Measurements from ENCODE around the gene LRWD1.
"Not testable (repeated sequence)": the region's sequence is repeated elsewhere in the genome, so short reads cannot be mapped to it uniquely, and the experiment has no call there.

The LRWD1 gene

DNA sequence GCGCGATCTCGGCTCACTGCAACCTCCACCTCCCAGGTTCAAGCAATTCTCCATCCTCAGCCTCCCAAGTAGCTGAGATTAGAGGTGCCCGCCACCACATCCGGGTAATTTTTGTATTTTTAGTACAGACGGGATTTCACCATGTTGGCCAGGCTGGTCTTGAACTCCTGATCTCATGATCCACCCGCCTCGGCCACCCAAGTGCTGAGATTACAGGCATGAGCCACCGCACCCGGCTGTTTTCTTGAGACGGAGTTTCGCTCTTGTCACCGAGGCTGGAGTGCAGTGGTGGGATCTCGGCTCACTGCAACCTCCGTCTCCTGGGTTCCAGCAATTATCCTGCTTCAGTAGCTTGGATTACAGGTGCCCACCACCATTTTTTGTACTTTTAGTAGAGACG is 33.5 kb downstream of the LRWD1 start:
- not testable (repeated sequence) for FAIRE-seq

DNA sequence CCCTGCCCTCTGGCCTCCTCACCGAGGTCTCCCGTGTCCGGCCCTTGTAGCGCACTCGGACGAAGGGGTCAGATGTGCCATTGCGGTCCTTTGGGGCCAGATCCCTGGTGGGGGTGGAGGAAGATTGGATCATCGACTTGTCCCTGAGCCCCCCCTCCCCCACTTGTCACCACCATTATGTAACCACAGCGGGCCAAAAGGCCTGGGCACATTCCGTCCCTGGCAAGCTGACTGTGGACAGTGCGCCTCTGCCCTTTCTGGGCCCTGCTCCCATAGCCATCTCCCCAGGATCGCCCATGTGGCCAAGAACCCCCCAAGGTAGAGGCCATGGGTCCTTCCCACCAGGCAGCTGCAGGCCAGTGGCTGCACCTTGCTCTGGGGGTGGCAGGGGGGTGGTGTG is 38.4 kb downstream of the LRWD1 start:
- not testable (repeated sequence) for FAIRE-seq

GRCh38 chr7:102505298-102506185 is 40.8 kb downstream of the LRWD1 start:
- not testable (repeated sequence) for FAIRE-seq

- FAIRE-seq, result not testable (repeated sequence)
Measured at GRCh38 chr7:102507410-102508088, 42.8 kb downstream of the LRWD1 start.

- not testable (repeated sequence) for FAIRE-seq
Measured at GRCh38 chr7:102510575-102510974, 45.8 kb downstream of the LRWD1 start.

DNA sequence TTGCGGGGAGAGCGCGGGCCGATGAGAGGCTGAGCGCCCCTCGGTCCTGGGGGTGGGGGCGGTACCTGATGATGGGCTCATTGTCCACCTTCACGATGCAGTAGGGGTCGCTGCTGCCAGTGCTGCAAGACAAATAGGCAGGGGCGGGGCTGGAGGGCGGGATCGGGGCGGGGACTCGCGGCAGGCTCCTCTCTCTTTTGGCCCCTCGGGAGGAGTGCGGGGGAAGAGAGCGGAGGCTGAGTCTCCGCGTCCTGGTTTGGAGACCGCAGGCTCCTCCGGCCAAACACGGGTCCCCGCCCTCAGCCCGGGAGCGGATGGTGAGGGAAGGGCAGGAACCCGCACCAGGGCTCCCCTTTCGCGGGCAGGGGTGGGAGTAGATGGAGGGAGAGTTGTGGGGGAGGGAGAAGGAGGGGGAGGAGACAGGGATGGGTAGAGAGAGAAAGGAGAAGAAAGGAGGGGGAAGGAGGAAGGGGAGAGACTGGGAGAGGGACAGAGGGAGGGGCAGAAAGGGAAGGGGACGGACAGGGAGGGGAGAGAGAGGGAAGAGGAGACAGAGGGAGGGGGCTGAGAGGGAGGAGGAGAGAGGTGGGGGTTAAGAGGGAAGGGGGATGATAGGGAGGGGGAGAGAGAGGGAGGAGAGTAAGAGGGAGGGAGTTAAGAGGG is 47.2 kb downstream of the LRWD1 start:
- FAIRE-seq, result not testable (repeated sequence)

DNA sequence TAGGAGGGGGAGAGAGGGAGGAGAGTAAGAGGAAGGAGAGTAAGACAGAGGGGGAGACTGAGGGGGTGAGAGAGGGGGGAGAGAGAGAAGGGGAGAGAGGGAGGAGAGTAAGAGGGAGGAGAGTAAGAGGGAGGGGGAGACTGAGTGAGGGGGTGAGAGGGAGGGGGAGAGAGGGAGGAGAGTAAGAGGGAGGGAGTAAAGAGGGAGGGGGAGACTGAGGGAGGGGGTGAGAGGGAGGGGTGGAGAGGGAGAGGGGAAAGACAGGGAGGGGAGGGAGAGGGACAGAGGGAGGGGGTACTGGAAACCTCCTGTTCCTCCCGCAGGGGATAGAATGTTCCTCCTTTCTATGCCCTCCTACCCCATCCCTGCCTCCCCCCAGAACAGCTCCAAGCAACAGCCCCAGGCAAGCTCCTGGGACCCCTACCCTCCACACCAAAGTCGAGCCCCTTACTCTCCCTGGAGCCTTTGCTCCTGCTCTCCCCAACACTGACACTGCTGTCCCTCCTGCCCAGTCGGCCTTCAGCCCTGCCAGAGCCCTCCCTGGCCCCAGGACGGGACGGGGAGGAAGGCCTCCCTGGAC is 47.9 kb downstream of the LRWD1 start:
- FAIRE-seq, result not testable (repeated sequence)

DNA sequence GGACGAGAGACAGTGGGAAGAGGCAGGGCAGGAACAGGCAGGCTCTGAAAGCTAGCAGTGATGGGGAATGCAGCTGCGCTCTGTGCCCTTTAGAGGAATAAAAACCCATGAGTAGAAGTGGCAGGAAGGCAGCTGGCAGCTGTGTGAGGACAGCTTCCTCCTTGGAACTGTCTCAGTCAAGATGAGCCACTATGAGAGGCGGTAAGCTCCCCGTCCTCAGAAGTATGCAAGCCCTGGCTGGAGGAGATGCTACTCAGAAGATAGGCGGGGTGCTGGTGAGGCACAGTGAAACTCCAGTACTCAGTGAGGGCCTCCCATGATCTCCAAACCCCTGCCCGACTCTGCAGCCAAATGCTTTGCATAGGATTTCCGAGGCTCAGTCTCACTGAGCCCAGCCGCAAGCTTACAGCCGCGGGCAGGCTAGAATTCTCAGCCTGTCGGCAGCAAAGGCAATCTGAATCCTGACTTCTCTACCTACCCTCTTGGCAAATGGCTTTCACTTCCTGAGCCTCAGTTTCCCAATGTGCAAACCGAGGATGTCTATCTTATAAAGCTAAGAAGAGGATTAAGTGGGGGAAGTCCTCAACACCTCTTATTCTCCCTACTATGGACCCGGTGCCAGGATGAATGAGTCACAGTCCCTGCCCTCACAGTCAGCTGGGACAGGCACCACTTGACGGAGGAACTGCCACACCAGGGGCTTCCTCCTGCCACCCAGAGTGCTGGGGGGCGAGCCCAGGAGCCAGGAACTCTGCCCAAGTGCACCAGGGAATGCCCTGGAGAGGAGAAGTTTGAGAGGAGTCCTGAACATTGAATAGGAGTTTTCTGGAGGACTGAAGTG is 50.3 kb downstream of the LRWD1 start:
- FAIRE-seq, result not testable (repeated sequence)

GRCh38 chr7:102515889-102516288 is 51.1 kb downstream of the LRWD1 start:
- FAIRE-seq, result not testable (repeated sequence)

DNA sequence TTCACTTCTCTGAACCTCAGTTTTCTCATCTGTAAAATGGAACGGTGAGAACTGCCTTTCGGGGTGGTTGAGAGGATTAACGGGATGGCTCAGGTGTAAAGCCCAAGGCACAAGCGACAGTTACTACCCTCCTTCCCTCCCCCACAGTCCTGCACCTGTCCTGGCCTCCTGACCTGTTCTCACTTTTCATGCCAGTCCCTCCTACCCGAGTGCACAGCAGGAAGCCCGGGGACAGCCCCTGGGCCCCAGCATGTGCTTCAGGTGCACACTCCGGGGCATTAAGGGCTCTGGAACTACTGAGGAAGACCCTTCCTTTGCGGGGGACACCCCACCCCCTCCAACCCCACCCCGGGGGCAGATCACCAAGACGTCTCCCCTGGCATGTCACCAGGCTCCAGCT is 52.2 kb downstream of the LRWD1 start:
- FAIRE-seq, result not testable (repeated sequence)

- FAIRE-seq, result not testable (repeated sequence)
Measured at GRCh38 chr7:102517550-102518147, 52.9 kb downstream of the LRWD1 start, which contains the start of gene RASA4B. Gene RASA4B (minus strand): TSS chr7:102517777. CDS start chr7:102517710, 67 bp downstream.

DNA sequence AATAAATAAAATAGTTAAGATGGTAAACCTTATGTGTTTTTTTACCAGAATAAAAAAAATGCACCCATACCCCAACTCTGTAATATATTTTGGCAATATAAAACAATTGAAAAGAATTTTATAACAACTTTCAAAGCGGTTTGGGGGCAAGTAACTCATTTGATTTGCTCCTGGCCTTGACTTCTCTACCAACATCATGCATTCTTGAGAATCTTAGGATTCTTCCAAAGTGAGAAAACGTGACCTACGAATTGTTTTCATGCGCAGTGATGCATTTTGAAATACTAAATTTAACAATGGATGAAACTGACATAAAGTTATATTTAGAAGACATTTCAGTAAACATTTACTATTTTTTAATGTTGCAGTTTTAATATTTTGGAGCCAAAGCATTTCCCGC is 56.0 kb downstream of the LRWD1 start:
- FAIRE-seq, result not testable (repeated sequence)
